Smooth muscle cell (in vitro differentiated cells): ENCODE measurements around the gene AUTS2. TPM values are rescaled to one million over a fixed set of nuclear protein-coding genes. Genes with fewer than 3 reads are reported as not detected.

Experiments used
- DNase-seq: peaks from one replicate; lab custom pipeline; 2025; ENCODE audit not compliant: unreplicated experiment; lab: John Stamatoyannopoulos, UW
- H2AFZ ChIP-seq: fragments of 200-600 bp; sonication (generic); 2 replicates; pipeline ENCODE4 v1.6.0; 2016; ENCODE audit warnings: antibody characterized with exemption, low read depth, mild to moderate bottlenecking
- H3F3A ChIP-seq: fragments of 200-600 bp; sonication (generic); 2 replicates; pipeline ENCODE4 v1.6.0; 2017; ENCODE audit warnings: antibody characterized with exemption, low read depth
- H3K27ac ChIP-seq: fragments of 200-600 bp; sonication (generic); 2 replicates; pipeline ENCODE4 v1.5.1; 2016; ENCODE audit warnings: low read depth, mild to moderate bottlenecking
- H3K27me3 ChIP-seq: fragments of 200-600 bp; sonication (generic); 2 replicates; pipeline ENCODE4 v1.6.1; 2016; ENCODE audit warnings: low read depth, mild to moderate bottlenecking
- H3K36me3 ChIP-seq: fragments of 200-600 bp; sonication (generic); 2 replicates; pipeline ENCODE4 v1.5.1; 2016; ENCODE audit warnings: low read depth
- H3K4me1 ChIP-seq: fragments of 200-600 bp; sonication (generic); 2 replicates; pipeline ENCODE4 v1.5.1; 2016; ENCODE audit warnings: low read depth
- H3K4me2 ChIP-seq: fragments of 200-600 bp; sonication (generic); 2 replicates; pipeline ENCODE4 v1.6.0; 2016; ENCODE audit warnings: mild to moderate bottlenecking
- H3K4me3 ChIP-seq: fragments of 200-600 bp; sonication (generic); 2 replicates; pipeline ENCODE4 v1.5.1; 2016; ENCODE audit warnings: mild to moderate bottlenecking
- H3K79me2 ChIP-seq: fragments of 200-600 bp; sonication (generic); 2 replicates; pipeline ENCODE4 v1.6.0; 2016; ENCODE audit warnings: low read depth, mild to moderate bottlenecking
- H3K9ac ChIP-seq: fragments of 200-600 bp; sonication (generic); 2 replicates; pipeline ENCODE4 v1.6.0; 2016; ENCODE audit warnings: low read depth
- H3K9me3 ChIP-seq: fragments of 200-600 bp; sonication (generic); replicated peaks from 2 replicates; pipeline ENCODE4 v1.5.1; 2016; ENCODE audit warnings: low read depth
- H4K20me1 ChIP-seq: fragments of 200-600 bp; sonication (generic); 2 replicates; pipeline ENCODE4 v1.6.0; 2016; ENCODE audit warnings: low read depth
- WGBS: methylation state at CpG from one replicate; pipeline ENCODE4 v1.1.7; 2016; ENCODE audit warnings: low lambda C conversion rate; 5-methylcytosine and 5-hydroxymethylcytosine counted together
- polyA plus RNA-seq: library from polyadenylated mRNA; unstranded; fragments of >200 nt; fragmentation: Nextera tagmentation; extraction: Ambion mirVana; gene quantifications from 2 replicates; pipeline ENCODE4 v1.2.1, GENCODE V29; 2016
- total RNA-seq: library from RNA; depleted of rRNA; stranded (reverse); fragments of >200 nt; gene quantifications from 2 replicates; pipeline ENCODE4 v1.2.3, GENCODE V29; 2014
- TF ChIP-seq, protein P1 (sequence below): fragments of 200-600 bp; sonication (generic); IDR thresholded peaks from 2 replicates; pipeline ENCODE4 v1.5.1; 2017; ENCODE audit warnings: borderline replicate concordance, mild to moderate bottlenecking, antibody characterized with exemption; ENCODE audit not compliant: insufficient read depth, poor library complexity, severe bottlenecking

The AUTS2 gene
- total and polyA plus RNA-seq, 2 experiments from 2014 or later = 6.5 to 8.6 TPM

DNA sequence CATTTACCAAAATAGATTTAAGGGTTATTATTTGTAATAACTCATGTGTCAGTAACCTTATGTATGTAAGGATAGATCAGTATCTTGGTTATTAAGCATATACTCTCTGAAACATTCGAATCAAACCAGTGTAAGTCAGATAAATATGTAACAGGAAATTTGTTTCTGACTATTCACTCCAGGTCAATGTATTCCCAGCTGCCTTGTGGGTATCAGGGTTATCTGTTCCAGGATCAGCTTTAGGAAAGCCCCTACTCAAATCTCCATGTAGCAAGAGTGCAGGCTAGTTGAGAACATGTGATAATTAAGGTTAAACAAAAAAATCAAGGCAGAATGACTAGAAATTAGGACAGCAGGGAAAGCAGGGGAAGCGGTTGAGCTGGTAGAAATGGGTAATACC is 201.7 kb downstream of the AUTS2 start:
- WGBS = 73% methylated on average over 2 of the region's 2 CpGs

DNA sequence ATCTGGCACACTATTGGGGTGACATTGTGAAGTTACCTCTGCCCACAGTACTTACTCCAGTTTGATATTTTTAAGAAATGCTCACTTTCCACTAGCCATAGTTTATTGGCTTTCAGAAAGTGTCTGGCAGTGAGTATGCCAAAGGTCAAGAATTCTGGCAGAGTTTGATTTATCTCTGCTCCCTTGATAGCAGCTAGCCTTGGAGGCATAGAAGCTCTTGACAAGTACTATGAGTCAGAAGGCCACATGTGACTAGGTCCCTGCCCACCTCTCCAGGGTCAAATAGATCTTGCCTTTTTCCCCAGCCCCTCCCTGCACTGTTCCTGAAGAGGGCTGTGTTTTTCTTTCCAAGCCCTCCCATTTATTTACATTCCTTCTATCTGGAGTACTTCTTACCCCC is 202.2 kb downstream of the AUTS2 start:
- no peaks in the 10 kb centered on the region for H3K36me3 ChIP-seq
- TF ChIP-seq, protein P1, sequence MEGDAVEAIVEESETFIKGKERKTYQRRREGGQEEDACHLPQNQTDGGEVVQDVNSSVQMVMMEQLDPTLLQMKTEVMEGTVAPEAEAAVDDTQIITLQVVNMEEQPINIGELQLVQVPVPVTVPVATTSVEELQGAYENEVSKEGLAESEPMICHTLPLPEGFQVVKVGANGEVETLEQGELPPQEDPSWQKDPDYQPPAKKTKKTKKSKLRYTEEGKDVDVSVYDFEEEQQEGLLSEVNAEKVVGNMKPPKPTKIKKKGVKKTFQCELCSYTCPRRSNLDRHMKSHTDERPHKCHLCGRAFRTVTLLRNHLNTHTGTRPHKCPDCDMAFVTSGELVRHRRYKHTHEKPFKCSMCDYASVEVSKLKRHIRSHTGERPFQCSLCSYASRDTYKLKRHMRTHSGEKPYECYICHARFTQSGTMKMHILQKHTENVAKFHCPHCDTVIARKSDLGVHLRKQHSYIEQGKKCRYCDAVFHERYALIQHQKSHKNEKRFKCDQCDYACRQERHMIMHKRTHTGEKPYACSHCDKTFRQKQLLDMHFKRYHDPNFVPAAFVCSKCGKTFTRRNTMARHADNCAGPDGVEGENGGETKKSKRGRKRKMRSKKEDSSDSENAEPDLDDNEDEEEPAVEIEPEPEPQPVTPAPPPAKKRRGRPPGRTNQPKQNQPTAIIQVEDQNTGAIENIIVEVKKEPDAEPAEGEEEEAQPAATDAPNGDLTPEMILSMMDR = no peak
- DNase-seq = no peak
- H4K20me1 ChIP-seq = peaks cover 30% of the 10 kb centered on the region
- H3K4me3 ChIP-seq = no peak overlapping the region
- H3K4me2 ChIP-seq = peak overlapping the region; percentile 25
- H3F3A ChIP-seq = no peaks in the 10 kb centered on the region
- no peaks in the 10 kb centered on the region for H3K27me3 ChIP-seq
- no peaks in the 10 kb centered on the region for H3K79me2 ChIP-seq
- H2AFZ ChIP-seq = no peak overlapping the region
- H3K9ac ChIP-seq = no peak overlapping the region
- H3K27ac ChIP-seq = no peak overlapping the region
- H3K4me1 ChIP-seq = peaks cover 10% of the 10 kb centered on the region
- H3K9me3 ChIP-seq = no peaks in the 10 kb centered on the region

More for the DNA sequence above, 201.7 kb downstream of the AUTS2 start:
- Histone ChIP-seq H3K9me3 (no peaks in the 10 kb centered on the region), H3K4me1 (peaks cover 10% of the 10 kb centered on the region), H3K9ac (no peak overlapping the region), H3F3A (no peaks in the 10 kb centered on the region), H3K27ac (no peak overlapping the region), H3K27me3 (no peaks in the 10 kb centered on the region), H3K36me3 (no peaks in the 10 kb centered on the region), H3K4me2 (peak overlapping the region; percentile 25), H3K79me2 (no peaks in the 10 kb centered on the region), H3K4me3 (no peak overlapping the region), H2AFZ (no peak overlapping the region), H4K20me1 (peaks cover 25% of the 10 kb centered on the region)
- no peak for DNase-seq
- TF ChIP-seq, protein P1 = no peak

DNA sequence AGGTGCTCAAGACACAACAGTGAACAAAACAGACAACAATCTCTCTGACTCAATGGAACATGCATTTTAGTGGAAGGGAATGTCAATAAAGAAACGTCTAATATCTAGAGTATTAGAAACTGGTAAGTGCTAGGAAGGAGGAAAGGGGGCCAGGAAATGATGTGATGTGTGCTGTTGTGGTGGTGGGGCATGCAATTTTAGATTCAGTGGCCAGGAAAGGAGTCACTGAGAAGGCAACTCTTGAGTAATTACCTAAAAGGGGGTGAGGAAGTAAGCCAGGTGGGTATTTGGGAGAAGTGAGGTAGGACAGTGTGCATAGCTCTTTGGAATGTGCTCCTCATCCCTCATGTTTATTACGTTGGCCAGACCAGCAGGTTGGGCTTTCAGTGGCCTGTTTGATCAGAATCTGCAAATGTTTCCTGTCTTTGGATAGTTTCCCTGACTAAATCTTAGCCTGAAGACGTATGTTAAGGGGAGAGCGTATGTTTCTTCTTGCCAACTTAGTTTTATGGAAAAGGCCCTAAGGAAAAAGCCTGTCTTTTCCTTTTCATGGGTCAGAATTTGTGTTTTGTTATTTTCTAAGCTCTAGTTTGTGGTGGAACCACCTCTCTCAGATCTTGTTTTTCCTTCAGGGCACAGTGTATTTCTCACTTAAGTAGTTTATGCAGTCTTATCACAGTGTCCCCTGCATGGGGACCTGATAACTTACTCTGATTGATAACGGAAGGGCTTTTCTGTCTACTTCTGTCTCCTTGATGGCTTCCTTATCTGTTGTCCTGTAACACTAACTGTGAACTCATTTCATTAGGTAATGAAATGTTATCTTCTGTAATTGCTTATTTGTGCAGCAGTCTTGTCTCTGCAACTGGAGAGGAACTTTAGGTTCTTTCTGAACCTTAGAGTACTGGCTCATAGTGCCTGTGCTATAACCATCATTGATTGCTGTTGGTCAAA is 203.7 kb downstream of the AUTS2 start:
- H3K4me2 ChIP-seq = no peak overlapping the region
- WGBS = 32% methylated on average over 5 of the region's 5 CpGs

More for the DNA sequence above, 203.7 kb downstream of the AUTS2 start:
- H3K79me2 ChIP-seq = no peaks in the 10 kb centered on the region
- H3K36me3 ChIP-seq = no peaks in the 10 kb centered on the region
- no peaks in the 10 kb centered on the region for H3K9me3 ChIP-seq
- no peak overlapping the region for H3K9ac ChIP-seq
- H3K4me1 ChIP-seq = peaks cover 10% of the 10 kb centered on the region
- no peak for DNase-seq
- no peaks in the 10 kb centered on the region for H3K27me3 ChIP-seq
- peaks cover 2% of the 10 kb centered on the region for H3F3A ChIP-seq
- H3K27ac ChIP-seq = no peak overlapping the region
- TF ChIP-seq, protein P1 = no peak
- H3K4me3 ChIP-seq = no peak overlapping the region
- H2AFZ ChIP-seq = no peak overlapping the region
- peaks cover 25% of the 10 kb centered on the region for H4K20me1 ChIP-seq
